ENCODE measurements around the gene TPCN1.
"Not testable (repeated sequence)": the region's sequence is repeated elsewhere in the genome, so short reads cannot be mapped to it uniquely, and the experiment has no call there.

Gene TPCN1

DNA sequence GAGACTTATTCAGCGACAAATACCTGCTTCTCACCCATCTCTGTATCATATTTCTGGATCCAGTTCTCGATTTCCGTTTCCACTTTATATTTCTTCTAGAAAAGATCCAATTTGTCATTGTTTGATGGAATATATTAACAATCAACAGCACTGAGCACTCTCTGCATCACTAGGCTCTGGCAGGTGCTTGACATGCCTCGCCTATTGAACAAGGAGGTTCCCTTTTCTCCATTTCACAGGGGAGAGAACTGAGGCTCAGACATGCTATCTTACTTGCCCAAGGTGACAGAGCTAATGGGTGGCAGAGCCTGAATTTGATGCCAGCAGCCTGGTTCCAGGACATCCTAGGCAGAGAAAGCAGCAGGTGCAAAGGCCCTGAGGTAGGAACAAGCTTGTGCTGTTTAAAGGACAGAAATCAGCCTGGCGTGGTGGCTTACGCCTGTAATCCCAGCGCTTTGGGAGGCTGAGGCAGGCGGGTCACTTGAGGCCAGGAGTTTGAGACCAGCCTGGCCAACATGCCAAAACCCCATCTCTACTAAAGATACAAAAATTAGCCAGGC is 23.7 kb upstream of the TPCN1 start:
- DNase-seq: no peak

DNA sequence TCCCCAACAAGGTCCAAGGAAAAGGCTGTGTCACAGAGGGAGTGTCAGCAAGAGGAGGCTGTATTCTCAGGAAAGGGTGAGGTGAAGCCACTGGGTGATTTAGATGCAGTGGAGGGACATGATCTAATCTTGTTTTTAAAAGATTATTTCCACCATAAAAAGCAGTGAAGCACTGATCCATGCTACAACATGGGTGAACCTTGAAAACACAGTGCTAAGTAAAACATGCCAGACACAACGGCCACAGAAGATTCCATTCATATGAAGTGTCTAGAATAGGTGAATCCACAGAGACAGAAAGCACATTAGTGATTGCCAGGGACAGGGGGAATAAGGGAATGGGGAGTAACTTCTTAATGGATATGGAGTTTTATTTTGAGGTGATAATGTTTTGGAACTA is 23.0 kb upstream of the TPCN1 start:
- no peak for DNase-seq

DNA sequence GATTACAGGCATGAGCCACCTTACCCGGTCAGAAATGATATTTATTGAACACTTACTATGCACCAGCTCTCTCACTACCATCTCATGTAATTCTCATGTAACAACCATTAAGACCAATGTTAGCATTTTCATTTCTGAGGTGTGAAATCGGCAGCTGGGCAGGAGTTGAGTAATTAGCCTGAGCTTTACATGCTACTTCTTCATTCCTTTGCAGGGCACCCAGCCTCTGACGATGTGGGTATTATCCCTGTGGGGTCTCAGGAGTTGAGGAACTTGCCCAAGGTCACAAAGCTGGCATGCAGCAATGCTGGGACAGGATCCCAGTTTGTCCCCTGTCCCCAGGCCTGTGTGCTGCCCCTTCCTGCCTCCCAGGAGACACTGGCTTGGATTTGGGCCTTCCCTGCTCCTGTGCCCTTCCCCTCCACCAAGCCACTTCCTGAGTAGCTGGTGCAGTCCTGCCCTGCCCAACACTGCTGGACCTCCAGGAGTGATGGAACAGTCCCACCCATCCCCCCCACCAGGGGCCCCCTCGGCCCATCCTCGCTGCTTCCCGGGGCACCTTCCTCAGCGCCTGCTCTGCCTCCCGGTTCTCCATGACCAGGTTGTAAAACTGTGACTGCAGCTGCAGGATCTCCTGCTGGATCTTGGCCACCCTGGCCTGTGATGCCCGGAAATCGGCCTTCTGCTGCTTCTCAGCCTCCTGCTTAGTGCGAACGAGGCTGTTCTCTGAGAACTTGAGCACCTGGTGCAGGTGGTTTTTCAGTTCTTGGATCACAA is 21.1 kb upstream of the TPCN1 start:
- DNase-seq: no peak

DNA sequence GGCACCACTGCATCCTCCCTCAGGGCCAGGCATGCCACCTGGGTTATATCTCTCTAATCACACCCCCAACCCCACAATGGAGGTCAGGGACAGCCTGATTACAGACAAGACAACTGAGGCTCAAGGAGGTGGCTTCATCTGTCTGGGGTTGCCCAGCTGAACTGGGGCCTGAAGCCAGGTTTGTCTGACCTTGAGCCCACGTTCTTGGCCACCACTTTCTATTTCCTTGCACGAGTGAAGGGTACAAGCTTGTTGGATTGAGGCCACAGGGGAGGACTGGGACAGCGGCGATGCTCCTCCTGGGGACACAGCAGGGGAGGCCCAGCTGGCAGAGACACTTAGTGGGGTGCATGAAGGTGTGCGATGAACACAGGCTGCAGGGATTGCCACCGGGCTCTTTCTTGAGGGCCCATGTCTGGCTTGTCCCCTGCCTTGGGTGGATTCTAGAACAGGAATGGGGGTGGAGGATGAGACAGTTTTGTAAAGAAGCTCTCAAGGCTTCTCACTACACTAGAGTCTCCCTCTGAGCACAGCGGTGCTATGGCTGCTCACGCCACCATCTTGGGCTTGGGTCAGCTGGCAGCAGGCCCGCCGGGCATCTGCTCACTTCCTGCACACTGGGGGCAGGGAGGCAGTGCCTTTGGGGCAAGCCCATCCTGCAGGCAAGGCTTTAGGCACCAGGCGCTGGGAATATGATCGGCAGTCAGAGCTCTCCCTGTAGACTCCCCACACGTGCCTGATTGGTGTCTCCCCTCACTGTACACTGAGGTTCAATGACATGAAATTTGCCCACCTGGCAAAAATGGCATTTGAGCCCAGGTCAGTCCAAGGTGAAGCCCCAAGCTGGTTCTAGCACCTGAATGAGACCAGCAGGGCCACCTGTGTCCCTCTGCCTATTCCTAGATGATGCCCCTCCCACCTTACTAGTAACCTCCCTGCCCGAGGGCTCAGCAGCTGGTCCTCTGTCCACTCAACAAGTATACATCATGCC is 19.8 kb upstream of the TPCN1 start:
- no peak for DNase-seq

DNA sequence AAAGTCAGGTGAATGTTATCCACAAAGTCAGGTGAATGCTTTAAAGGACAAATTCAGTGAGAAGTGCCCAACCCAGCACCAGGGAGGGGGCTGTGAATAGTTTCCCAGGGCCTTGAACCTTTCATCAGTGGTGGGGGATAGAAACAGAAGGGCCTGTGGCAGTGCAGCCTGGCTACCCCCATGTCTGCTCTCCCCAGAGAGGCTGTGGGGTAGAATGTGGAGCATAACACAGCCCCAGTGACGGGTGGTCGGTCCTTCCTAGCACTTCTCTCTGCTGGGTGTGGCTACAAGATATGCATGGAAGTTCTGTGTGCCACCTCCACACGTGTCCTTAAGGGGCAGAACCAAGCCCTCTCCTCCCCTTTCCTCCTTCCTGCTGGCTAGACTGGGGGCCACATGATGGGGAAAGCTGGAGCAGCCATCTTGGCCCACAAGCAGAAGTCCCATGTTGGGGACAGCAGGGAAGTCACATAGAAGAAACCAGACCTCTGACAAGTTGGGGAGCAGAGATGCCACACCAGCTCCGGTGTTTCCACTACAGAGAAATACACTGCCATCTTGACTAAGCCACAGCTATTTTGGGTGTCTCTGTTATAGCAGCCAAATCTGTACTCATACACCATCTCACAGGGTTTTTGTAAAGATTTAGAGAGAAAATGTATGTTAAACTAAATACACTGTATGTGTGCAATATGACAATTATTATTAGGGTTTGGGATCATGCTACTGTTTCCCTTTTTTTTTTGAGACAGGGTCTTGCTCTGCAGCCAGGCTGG is 18.8 kb upstream of the TPCN1 start:
- no peak for DNase-seq

GRCh38 chr12:113203852-113204760 is 17.2 kb upstream of the TPCN1 start:
- DNase-seq: no peak

DNA sequence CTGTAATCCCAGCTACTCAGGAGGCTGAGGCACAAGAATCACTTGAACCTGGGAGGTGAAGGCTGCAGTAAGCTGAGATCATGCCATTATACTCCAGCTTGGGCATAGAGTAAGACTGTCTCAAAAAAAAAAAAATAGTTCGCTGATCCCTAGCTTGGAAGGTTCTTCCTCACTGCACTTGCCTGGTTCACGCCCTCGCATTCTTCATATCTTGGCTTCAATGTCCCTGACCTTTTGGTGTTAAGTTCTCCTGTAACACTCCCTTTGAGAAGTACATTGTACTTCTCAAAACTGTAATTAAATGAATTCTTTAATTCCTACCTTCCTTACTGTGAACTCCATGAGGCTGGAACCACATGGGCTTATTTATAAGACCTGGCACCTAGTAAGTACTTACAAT is 16.5 kb upstream of the TPCN1 start:
- DNase-seq: no peak

DNA sequence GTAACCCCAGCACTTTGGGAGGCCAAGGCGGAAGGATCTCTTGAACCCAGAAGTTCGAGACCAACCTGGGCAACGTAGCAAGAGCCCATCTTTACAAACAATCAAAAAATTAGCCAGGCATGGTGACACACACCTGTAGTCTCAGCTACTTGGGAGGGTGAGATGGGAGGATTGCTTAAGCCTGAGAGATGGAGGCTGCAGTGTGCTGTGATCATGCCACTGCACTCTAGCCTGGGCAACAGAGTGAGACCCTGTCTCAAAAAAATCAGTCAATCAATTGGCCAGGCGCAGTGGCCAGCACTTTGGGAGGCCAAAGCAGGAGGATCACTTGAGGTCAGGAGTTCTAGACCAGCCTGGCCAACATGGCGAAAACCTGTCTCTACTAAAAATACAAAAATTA is 14.5 kb upstream of the TPCN1 start:
- DNase-seq: not testable (repeated sequence)

DNA sequence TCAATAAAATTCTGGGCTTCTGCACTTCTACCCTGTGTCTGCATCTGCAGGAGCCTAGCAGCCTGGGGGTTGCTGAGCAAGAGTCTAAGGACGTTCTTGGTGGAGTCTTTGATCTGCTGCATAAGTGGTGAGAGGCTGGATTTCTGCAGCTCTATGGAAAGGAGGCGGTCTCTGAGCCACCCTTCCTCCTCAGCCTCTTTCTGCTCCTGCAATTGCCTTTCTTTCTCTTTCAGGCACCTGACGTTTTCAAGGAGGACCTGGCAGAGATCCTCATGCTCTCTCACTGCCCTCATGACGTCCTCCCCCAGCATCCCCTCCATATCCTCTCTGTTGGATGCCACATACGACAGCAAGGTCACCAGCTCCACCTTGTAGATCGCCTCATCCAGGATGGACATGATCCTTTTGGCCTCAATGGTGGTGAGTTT is 13.6 kb upstream of the TPCN1 start:
- DNase-seq: no peak

GRCh38 chr12:113208041-113208934 is 13.0 kb upstream of the TPCN1 start:
- no peak for DNase-seq

DNA sequence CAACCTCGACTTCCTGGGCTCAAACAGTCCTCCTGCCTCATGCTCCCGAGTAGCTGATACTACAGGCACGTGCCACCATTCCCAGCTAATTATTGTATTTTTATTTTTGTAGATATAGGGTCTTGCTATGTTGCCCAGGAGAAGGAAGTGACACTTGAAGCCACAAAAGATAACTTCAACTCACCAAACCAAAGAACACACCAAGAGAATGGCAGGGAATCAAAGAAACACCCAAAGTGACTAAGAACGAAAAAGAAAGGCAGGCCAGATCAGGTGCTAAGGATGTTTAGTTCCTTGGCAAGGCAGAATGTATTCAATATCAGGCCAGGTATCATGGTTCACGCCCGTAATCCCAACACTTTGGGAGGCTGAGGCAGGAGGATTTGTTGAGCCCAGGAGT is 10.1 kb upstream of the TPCN1 start:
- no peak for DNase-seq

DNA sequence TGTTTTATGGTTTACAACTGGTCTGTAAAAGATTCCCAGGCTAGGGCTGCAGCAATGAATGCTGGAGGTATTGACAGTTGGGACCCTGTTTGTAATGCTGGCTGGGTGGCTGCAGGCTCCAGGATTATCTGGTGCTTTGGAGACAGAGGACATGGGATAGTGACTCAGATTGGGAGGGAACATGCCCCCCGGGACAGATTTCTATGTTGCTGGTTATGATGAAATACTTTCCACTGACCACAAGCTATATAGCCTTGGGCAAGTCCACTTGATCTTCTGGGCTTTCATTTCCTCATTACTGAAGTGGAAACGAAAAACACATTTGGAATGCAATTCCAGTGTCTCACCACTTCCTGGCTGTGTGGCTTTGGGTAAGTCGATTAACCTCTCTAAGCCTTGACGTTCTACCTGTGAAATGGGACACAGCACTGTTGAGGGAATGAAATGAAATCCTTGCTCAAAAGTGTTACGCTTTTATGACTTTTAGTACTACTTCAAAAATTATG is 6.3 kb upstream of the TPCN1 start:
- DNase-seq: no peak

- no peak for DNase-seq
Measured at GRCh38 chr12:113216027-113216426, 5.2 kb upstream of the TPCN1 start.

- DNase-seq: no peak
Measured at GRCh38 chr12:113220593-113221180, 577 bp upstream of the TPCN1 start.

DNA sequence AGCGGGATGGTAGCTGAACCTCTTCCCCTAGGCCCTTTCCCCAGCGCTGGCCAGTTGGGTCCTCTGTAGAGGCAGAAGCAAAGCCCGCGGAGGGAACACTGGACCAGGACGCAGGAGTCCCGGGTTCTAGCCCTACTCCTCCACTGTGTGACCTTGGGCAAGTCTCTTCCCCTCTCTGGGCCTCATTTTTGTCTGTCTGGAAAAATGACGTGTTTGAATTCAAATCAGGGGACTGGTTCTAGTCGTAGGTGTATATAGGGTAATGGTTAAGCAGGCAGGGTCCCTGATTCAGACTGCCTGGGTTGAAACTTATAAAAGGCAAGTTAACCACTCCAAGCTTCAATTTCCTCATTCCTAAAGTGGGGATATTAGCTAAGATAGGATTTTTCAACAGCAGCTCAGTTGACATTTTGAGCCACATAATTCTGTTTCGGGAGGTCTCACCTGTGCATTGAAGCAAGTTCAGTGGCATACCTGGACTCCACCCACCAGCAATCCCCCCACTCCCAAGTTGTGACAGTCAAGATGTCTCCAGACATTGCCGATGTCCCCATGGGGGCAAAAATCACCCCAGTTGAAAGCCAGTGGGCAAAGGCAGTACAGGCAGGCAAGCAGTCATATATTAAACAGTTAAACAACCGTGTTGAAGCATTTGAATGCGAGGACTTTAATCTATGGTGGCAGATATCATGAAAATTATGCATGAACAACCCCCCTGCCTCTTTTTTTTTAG is 899 bp downstream of the TPCN1 start:
- no peak for DNase-seq

DNA sequence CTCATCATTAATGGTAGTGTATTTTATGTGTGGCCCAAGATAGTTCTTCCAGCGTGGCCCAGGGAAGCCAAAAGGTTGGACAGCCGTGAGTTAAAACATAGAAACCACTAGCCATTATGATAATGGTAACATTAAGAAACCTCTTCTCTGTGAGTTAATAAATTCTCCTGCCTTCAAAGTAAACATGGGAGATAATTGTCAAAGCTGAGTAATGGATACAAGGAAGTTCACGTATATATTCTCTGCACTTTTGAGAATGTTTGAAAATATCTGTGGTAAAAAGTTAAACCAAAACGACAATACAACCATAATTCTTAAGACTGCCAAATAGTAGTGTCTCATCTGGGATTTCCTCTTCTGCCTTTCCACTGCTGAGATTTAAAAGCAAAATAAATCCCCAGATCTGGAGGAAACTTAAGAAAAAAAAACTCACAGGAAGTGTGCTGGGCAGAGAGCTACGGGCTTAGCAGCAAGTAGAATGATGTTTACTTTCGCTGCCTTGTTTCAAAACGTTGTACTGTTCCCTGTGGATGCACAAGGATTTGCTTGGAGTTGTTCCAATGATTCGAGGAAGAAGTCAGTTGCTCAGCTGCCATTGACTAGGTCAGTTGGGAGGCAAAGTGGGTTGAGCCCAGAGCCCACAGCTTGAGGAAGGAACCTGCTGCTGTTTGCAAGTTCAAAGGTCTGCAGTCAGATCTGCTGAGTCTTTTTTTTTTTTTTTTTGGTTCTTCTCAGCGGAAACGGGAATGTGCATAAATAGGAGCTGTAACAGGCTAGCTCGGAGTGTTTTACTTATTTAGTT is 1.7 kb downstream of the TPCN1 start:
- DNase-seq: peak; percentile 68

DNA sequence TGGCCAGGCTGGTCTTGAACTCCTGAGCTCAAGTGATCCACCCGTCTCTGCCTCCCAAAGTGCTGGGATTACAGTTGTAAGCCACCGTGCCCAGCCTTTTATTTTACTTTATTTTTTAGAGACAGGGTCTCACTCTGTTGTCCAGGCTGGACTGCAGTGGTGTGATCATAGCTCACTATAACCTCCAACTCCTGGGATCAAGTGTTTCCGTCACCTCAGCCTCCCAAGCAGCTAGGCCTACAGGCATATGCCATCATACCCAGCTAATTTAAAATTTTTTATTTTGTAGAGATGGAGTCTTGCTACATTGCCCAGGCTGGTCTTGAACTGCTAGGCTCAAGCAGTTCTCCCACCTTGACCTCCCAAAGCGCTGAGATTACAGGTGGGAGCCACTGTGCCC is 3.7 kb downstream of the TPCN1 start:
- DNase-seq: no peak
